ENCODE measurements around the gene EHBP1. TPM values are rescaled to one million over a fixed set of nuclear protein-coding genes. Genes with fewer than 3 reads are reported as not detected.

Gene EHBP1
- total RNA-seq, 1 experiment from 2014 or later, result 32.1 TPM

GRCh38 chr2:62784341-62784740 is 78.8 kb downstream of the EHBP1 start:
- H3K4me3 ChIP-seq (ENCODE audit: low read depth, low read length, poor library complexity, severe bottlenecking), result no peak overlapping the region
- H3K36me3 ChIP-seq (ENCODE audit: insufficient read depth, low read length, poor library complexity, severe bottlenecking), result no peaks in the 10 kb centered on the region
- H3K27me3 ChIP-seq (replicated peaks; ENCODE audit: insufficient read depth, low read depth, low read length, poor library complexity), result no peaks in the 10 kb centered on the region
- POLR2A ChIA-PET (ENCODE audit: low non-redundant PET), result no interaction called here
- H3K27ac ChIP-seq (ENCODE audit: low read depth, low read length, poor library complexity, severe bottlenecking), result no peak overlapping the region
- TF ChIP-seq EZH2 (IDR thresholded peaks at IDR 0.05; ENCODE audit: borderline replicate concordance, low read depth, low read length, poor library complexity, severe bottlenecking), result no peak
- TF ChIP-seq, protein P1, sequence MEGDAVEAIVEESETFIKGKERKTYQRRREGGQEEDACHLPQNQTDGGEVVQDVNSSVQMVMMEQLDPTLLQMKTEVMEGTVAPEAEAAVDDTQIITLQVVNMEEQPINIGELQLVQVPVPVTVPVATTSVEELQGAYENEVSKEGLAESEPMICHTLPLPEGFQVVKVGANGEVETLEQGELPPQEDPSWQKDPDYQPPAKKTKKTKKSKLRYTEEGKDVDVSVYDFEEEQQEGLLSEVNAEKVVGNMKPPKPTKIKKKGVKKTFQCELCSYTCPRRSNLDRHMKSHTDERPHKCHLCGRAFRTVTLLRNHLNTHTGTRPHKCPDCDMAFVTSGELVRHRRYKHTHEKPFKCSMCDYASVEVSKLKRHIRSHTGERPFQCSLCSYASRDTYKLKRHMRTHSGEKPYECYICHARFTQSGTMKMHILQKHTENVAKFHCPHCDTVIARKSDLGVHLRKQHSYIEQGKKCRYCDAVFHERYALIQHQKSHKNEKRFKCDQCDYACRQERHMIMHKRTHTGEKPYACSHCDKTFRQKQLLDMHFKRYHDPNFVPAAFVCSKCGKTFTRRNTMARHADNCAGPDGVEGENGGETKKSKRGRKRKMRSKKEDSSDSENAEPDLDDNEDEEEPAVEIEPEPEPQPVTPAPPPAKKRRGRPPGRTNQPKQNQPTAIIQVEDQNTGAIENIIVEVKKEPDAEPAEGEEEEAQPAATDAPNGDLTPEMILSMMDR (conservative IDR thresholded peaks at IDR 0.05; ENCODE audit: low read depth, low read length), result no peak
- no TSS peak for BruUV-seq (replicated peaks)
- DNase-seq (ENCODE audit: low spot score), result no peak
- intact Hi-C loops (cut with micrococcal nuclease; ENCODE audit: unreplicated experiment), result loop anchor here (10.0 kb wide), 1 partner anchor 640 kb away; no protein-coding TSS in a partner anchor
- no peaks in the 10 kb centered on the region for H3K4me1 ChIP-seq (ENCODE audit: insufficient read depth, low read length, poor library complexity, severe bottlenecking)
- CTCF ChIA-PET, result no interaction called here
- H3K9me3 ChIP-seq (ENCODE audit: low read depth, low read length, poor library complexity, severe bottlenecking), result no peaks in the 10 kb centered on the region

DNA sequence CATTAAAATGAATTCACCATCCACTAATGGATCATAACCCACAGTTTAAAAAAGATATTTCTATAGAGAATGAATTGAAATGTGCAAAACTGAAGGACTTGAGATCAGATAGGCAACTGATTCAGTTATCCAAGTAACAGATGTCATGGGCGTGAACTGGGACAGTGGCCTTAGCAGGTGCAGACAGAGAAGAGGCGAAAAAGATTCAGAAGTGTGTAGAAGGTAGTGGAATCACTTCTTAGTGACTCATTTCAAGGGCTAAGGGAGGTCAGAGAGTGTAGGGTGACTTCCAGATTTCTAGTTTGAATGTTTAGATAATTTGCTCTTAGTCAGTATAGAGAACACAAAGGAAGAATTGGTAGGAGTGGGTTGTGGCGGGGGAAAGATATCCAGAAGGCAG is 79.7 kb downstream of the EHBP1 start:
- no peak for DNase-seq (ENCODE audit: low spot score)
- POLR2A ChIA-PET (ENCODE audit: low non-redundant PET), result no interaction called here
- H3K36me3 ChIP-seq (ENCODE audit: insufficient read depth, low read length, poor library complexity, severe bottlenecking), result no peaks in the 10 kb centered on the region
- H3K4me1 ChIP-seq (ENCODE audit: insufficient read depth, low read length, poor library complexity, severe bottlenecking), result no peaks in the 10 kb centered on the region
- CTCF ChIA-PET, result no interaction called here
- H3K4me3 ChIP-seq (ENCODE audit: low read depth, low read length, poor library complexity, severe bottlenecking), result no peak overlapping the region
- no peaks in the 10 kb centered on the region for H3K9me3 ChIP-seq (ENCODE audit: low read depth, low read length, poor library complexity, severe bottlenecking)
- intact Hi-C loops (cut with micrococcal nuclease; ENCODE audit: unreplicated experiment), result loop anchor here (5.0 to 10.0 kb wide), 3 partner anchors 402 to 702 kb away; no protein-coding TSS in a partner anchor
- H3K27me3 ChIP-seq (replicated peaks; ENCODE audit: insufficient read depth, low read depth, low read length, poor library complexity), result no peaks in the 10 kb centered on the region
- TF ChIP-seq, protein P1 (conservative IDR thresholded peaks at IDR 0.05; ENCODE audit: low read depth, low read length), result no peak
- no peak for TF ChIP-seq EZH2 (IDR thresholded peaks at IDR 0.05; ENCODE audit: borderline replicate concordance, low read depth, low read length, poor library complexity, severe bottlenecking)
- H3K27ac ChIP-seq (ENCODE audit: low read depth, low read length, poor library complexity, severe bottlenecking), result no peak overlapping the region
- no TSS peak for BruUV-seq (replicated peaks)

GRCh38 chr2:62785810-62786597 is 80.5 kb downstream of the EHBP1 start:
- no peak for TF ChIP-seq EZH2 (IDR thresholded peaks at IDR 0.05; ENCODE audit: borderline replicate concordance, low read depth, low read length, poor library complexity, severe bottlenecking)
- TF ChIP-seq, protein P1 (conservative IDR thresholded peaks at IDR 0.05; ENCODE audit: low read depth, low read length), result no peak
- intact Hi-C loops (cut with micrococcal nuclease; ENCODE audit: unreplicated experiment), result loop anchor here (2.0 to 10.0 kb wide), 4 partner anchors 237 to 701 kb away; no protein-coding TSS in a partner anchor
- CTCF ChIA-PET, result interaction anchor here (0.5 kb wide), 1 partner anchor 953 kb away, joined by 3 read pairs; no protein-coding TSS in a partner anchor
- Histone ChIP-seq H3K4me1 (ENCODE audit: insufficient read depth, low read length, poor library complexity, severe bottlenecking) (no peaks in the 10 kb centered on the region), H3K36me3 (ENCODE audit: insufficient read depth, low read length, poor library complexity, severe bottlenecking) (no peaks in the 10 kb centered on the region), H3K9me3 (ENCODE audit: low read depth, low read length, poor library complexity, severe bottlenecking) (no peaks in the 10 kb centered on the region), H3K4me3 (ENCODE audit: low read depth, low read length, poor library complexity, severe bottlenecking) (no peak overlapping the region), H3K27ac (ENCODE audit: low read depth, low read length, poor library complexity, severe bottlenecking) (no peak overlapping the region), H3K27me3 (replicated peaks; ENCODE audit: insufficient read depth, low read depth, low read length, poor library complexity) (no peaks in the 10 kb centered on the region)
- no peak for DNase-seq (ENCODE audit: low spot score)
- no TSS peak for BruUV-seq (replicated peaks)
- POLR2A ChIA-PET (ENCODE audit: low non-redundant PET), result no interaction called here
